IMR-90 (cell line): ENCODE results near the gene ARSB. TPM values are rescaled to one million over a fixed set of nuclear protein-coding genes. Genes with fewer than 3 reads are reported as not detected.
"Not testable (repeated sequence)": the region's sequence is repeated elsewhere in the genome, so short reads cannot be mapped to it uniquely, and the experiment has no call there.

Experiments
- ATAC-seq: fragments of 200-7000 bp; cut with Tn5 transposase; 2 replicates; pipeline ENCODE4 v1.9.1; 2020; ENCODE audit warnings: low read depth, mild to moderate bottlenecking, moderate library complexity
- BruUV-seq: library from RNA; stranded (reverse); fragments of 400-500 nt; replicated peaks from 2 replicates; lab custom pipeline; 2021; lab: Mats Ljungman, UMichigan
- CTCF ChIA-PET: fragments of 300-600 bp; formaldehyde crosslinking; extraction: SDS; loops from one replicate; lab custom pipeline; 2021; ENCODE audit warnings: antibody characterized with exemption; lab: Yijun Ruan, JAX
- POLR2A ChIA-PET: fragments of 300-600 bp; sonication (Branson Sonifier 250); formaldehyde crosslinking; loops from one replicate; lab custom pipeline; 2022; ENCODE audit warnings: antibody characterized with exemption; ENCODE audit not compliant: unreplicated experiment; lab: Charles Lee
- DNase-seq: peaks from one replicate; pipeline ENCODE4 v3.0.0; 2013
- H2AFZ ChIP-seq: replicated peaks from 2 replicates; pipeline ENCODE3; 2013; ENCODE audit warnings: low read length, mild to moderate bottlenecking; ENCODE audit not compliant: poor library complexity
- H2AK5ac ChIP-seq: 2 replicates; pipeline ENCODE4 v1.6.1; 2013; ENCODE audit warnings: low read depth, low read length, inconsistent platforms
- H2AK9ac ChIP-seq: replicated peaks from 2 replicates; pipeline ENCODE3; 2013; ENCODE audit warnings: mild to moderate bottlenecking, low read depth, low read length, moderate library complexity; ENCODE audit not compliant: poor library complexity
- H2BK120ac ChIP-seq: 2 replicates; pipeline ENCODE4 v1.6.1; 2013; ENCODE audit warnings: low read depth, low read length, inconsistent platforms
- H2BK15ac ChIP-seq: 3 replicates; pipeline ENCODE4 v1.6.1; 2013; ENCODE audit warnings: low read depth, low read length, inconsistent platforms
- H2BK20ac ChIP-seq: 2 replicates; pipeline ENCODE4 v1.6.1; 2013; ENCODE audit warnings: low read depth, mild to moderate bottlenecking, inconsistent platforms, low read length, moderate library complexity
- H2BK5ac ChIP-seq: 2 replicates; pipeline ENCODE4 v1.6.1; 2013; ENCODE audit warnings: mild to moderate bottlenecking, low read depth, low read length, inconsistent platforms; ENCODE audit not compliant: poor library complexity, severe bottlenecking
- H3K14ac ChIP-seq: replicated peaks from 2 replicates; pipeline ENCODE4 v1.6.1; 2013; ENCODE audit warnings: low read depth, low read length, inconsistent platforms
- H3K18ac ChIP-seq: 2 replicates; pipeline ENCODE4 v1.6.1; 2013; ENCODE audit warnings: low read depth, low read length, control low read depth
- H3K23ac ChIP-seq: 2 replicates; pipeline ENCODE4 v1.6.1; 2013; ENCODE audit warnings: low read depth, low read length, inconsistent platforms
- H3K27ac ChIP-seq: 2 replicates; pipeline ENCODE4 v1.5.1; 2013; ENCODE audit warnings: mild to moderate bottlenecking, control low read depth, low read length; ENCODE audit not compliant: insufficient read depth
- H3K27me3 ChIP-seq: 2 replicates; pipeline ENCODE4 v1.6.1; 2013; ENCODE audit warnings: low read length; ENCODE audit not compliant: control insufficient read depth, insufficient read depth
- H3K36me3 ChIP-seq: 2 replicates; pipeline ENCODE4 v1.6.1; 2013; ENCODE audit warnings: low read length, mixed read lengths; ENCODE audit not compliant: control insufficient read depth, insufficient read depth
- H3K4ac ChIP-seq: 2 replicates; pipeline ENCODE4 v1.6.1; 2013; ENCODE audit warnings: low read depth, low read length, inconsistent platforms
- H3K4me1 ChIP-seq: 2 replicates; pipeline ENCODE4 v1.6.1; 2013; ENCODE audit warnings: low read length, mixed read lengths; ENCODE audit not compliant: control insufficient read depth, insufficient read depth
- H3K4me2 ChIP-seq: 2 replicates; pipeline ENCODE4 v1.6.1; 2013; ENCODE audit warnings: low read depth, mild to moderate bottlenecking, control low read depth, low read length, moderate library complexity
- H3K4me3 ChIP-seq: 2 replicates; pipeline ENCODE4 v1.5.1; 2013; ENCODE audit warnings: low read depth, mild to moderate bottlenecking, control low read depth, low read length, moderate library complexity; ENCODE audit not compliant: insufficient read depth
- H3K56ac ChIP-seq: 2 replicates; pipeline ENCODE4 v1.6.1; 2013; ENCODE audit warnings: low read length, inconsistent platforms; ENCODE audit not compliant: insufficient read depth; ENCODE audit errors: extremely low read depth
- H3K79me1 ChIP-seq, 2 experiments: 2 replicates each; pipeline ENCODE4 v1.6.1; 2013; ENCODE audit warnings: low read length in 2 of 2, inconsistent platforms in 1 of 2, low read depth in 1 of 2
- H3K9ac ChIP-seq: 2 replicates; pipeline ENCODE4 v1.6.1; 2013; ENCODE audit warnings: low read depth, low read length, control low read depth
- H3K9me1 ChIP-seq: 2 replicates; pipeline ENCODE4 v1.6.1; 2013; ENCODE audit warnings: low read length, inconsistent platforms; ENCODE audit not compliant: insufficient read depth
- H3K9me3 ChIP-seq: 2 replicates; pipeline ENCODE4 v1.6.1; 2013; ENCODE audit warnings: low read length; ENCODE audit not compliant: control insufficient read depth, insufficient read depth
- H4K20me1 ChIP-seq: 2 replicates; pipeline ENCODE4 v1.6.1; 2013; ENCODE audit warnings: low read length, inconsistent platforms; ENCODE audit not compliant: insufficient read depth
- H4K5ac ChIP-seq: 2 replicates; pipeline ENCODE4 v1.6.1; 2013; ENCODE audit warnings: mild to moderate bottlenecking, low read depth, low read length, control low read depth
- H4K8ac ChIP-seq, 2 experiments: 2 replicates each; pipeline ENCODE4 v1.6.1; 2013; ENCODE audit warnings: low read depth in 2 of 2, low read length in 2 of 2, control low read depth in 1 of 2, inconsistent platforms in 1 of 2
- H4K91ac ChIP-seq: 2 replicates; pipeline ENCODE4 v1.6.1; 2013; ENCODE audit warnings: low read depth, low read length, inconsistent platforms; ENCODE audit not compliant: insufficient read depth
- CEBPB ChIP-seq: IDR thresholded peaks from 2 replicates; pipeline ENCODE4 v1.6.1; 2012; ENCODE audit warnings: low read depth, low read length, improper control_type of control experiment
- FOS ChIP-seq: fragments of 150-350 bp; IDR thresholded peaks from 2 replicates; pipeline ENCODE4 v1.6.1; 2016; ENCODE audit warnings: low read depth, low read length
- MAZ ChIP-seq: IDR thresholded peaks from 2 replicates; pipeline ENCODE4 v1.6.1; 2012; ENCODE audit warnings: low read depth, mild to moderate bottlenecking, low read length, improper control_type of control experiment, moderate library complexity, borderline replicate concordance
- NFE2L2 ChIP-seq: fragments of 150-350 bp; IDR thresholded peaks from 2 replicates; pipeline ENCODE4 v1.6.1; 2016; ENCODE audit warnings: low read depth, mild to moderate bottlenecking, low read length
- POLR2A ChIP-seq: IDR thresholded peaks from 2 replicates; pipeline ENCODE4 v1.6.1; 2012; ENCODE audit warnings: mild to moderate bottlenecking, low read depth, low read length
- WGBS, 2 experiments: methylation state at CpG; one replicate each; pipeline versions ENCODE4 v1.1.5 to v1.1.7; 2013; ENCODE audit warnings: missing lambda C conversion rate in 2 of 2; ENCODE audit not compliant: insufficient read length in 1 of 2; ENCODE audit errors: extremely low coverage in 2 of 2; 5-methylcytosine and 5-hydroxymethylcytosine counted together
- dilution Hi-C: fragments of 300-500 bp; cut with HindIII; formaldehyde crosslinking; loops from one replicate; pipeline ENCODE4 v1.14.3; 2018; ENCODE audit warnings: low sequenced_read_pairs; ENCODE audit not compliant: unreplicated experiment
- in situ Hi-C: fragments of 300-500 bp; cut with MboI; formaldehyde crosslinking; loops from 3 replicates; pipeline ENCODE4 v1.14.3; 2019; ENCODE audit warnings: low sequenced_read_pairs, inconsistent platforms, mixed read lengths
- intact Hi-C: fragments of 100-400 bp; cut with micrococcal nuclease; formaldehyde crosslinking; loops from 2 replicates; pipeline ENCODE4 v1.10.0; 2022
- polyA plus RNA-seq, 3 experiments: library from polyadenylated mRNA; depleted of rRNA; stranded (reverse); fragments of >200 nt; gene quantifications; 2 replicates each; pipeline ENCODE4 v1.2.3, GENCODE V29; 2012; ENCODE audit warnings: low replicate concordance in 1 of 3
- total RNA-seq: library from RNA; depleted of rRNA; stranded (reverse); fragments of >200 nt; gene quantifications from 2 replicates; pipeline ENCODE4 v1.2.3, GENCODE V29; 2012
- TF ChIP-seq, protein P1 (sequence below): fragments of 150-350 bp; IDR thresholded peaks from 2 replicates; pipeline ENCODE4 v1.6.1; 2017; ENCODE audit warnings: mild to moderate bottlenecking, antibody characterized with exemption, low read length, low read depth
- TF ChIP-seq, protein P2 (sequence below): conservative IDR thresholded peaks from 2 replicates; pipeline ENCODE4 v1.5.1; 2012; ENCODE audit warnings: mild to moderate bottlenecking, low read depth, low read length, improper control_type of control experiment

Gene ARSB
- total and polyA plus RNA-seq, 2 of the 4 experiments (the other 2 are of a cell fraction), result 16.0 to 16.3 TPM

DNA sequence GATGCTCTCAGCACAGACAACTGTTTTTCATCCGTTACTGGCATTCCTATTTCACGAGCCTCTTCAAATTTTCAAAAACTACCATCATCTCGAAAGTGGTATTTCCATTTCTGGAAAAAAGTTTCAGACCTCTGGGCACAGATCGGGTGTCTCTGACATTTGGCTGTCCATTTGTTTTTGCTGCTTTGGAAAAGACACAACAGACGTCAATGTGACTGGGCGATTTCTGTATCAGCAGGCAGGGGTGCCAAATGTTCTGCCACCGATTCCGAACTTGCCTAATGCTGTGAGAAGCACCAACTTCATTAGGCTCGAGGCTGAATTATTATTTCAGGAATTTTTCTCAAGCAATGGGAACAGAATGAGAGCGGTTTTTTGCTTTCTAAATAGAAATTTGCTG is 105.6 kb downstream of the ARSB start:
- dilution Hi-C loops (no loop called here), intact Hi-C loops (no loop called here), in situ Hi-C loops (no loop called here)
- no peaks in the 10 kb centered on the region for H4K20me1 ChIP-seq
- H3K9me3 ChIP-seq, result no peaks in the 10 kb centered on the region
- no peak overlapping the region for H2AFZ ChIP-seq
- ChIA-PET CTCF (interaction anchor here (0.6 kb wide), 1 partner anchor 87 kb away, joined by 3 read pairs; no protein-coding TSS in a partner anchor), POLR2A (no interaction called here)
- H2AK5ac ChIP-seq, result no peak overlapping the region
- no peak overlapping the region for H3K4me3 ChIP-seq
- H2BK120ac ChIP-seq, result no peak overlapping the region
- H4K91ac ChIP-seq, result no peak overlapping the region
- H2BK15ac ChIP-seq, result no peak overlapping the region
- no peak overlapping the region for H3K4ac ChIP-seq
- H2AK9ac ChIP-seq, result no peak overlapping the region
- ATAC-seq, result no peak
- H3K4me1 ChIP-seq, result no peaks in the 10 kb centered on the region
- H4K5ac ChIP-seq, result no peak overlapping the region
- H2BK20ac ChIP-seq, result no peak overlapping the region
- no peaks in the 10 kb centered on the region for H3K9me1 ChIP-seq
- H3K14ac ChIP-seq, result no peak overlapping the region
- DNase-seq, result no peak
- no peak overlapping the region for H3K23ac ChIP-seq
- TF ChIP-seq POLR2A (no peak), NFE2L2 (no peak), FOS (no peak), CEBPB (no peak), MAZ (no peak)
- TF ChIP-seq, protein P1, sequence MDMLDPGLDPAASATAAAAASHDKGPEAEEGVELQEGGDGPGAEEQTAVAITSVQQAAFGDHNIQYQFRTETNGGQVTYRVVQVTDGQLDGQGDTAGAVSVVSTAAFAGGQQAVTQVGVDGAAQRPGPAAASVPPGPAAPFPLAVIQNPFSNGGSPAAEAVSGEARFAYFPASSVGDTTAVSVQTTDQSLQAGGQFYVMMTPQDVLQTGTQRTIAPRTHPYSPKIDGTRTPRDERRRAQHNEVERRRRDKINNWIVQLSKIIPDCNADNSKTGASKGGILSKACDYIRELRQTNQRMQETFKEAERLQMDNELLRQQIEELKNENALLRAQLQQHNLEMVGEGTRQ, result no peak
- TF ChIP-seq, protein P2, sequence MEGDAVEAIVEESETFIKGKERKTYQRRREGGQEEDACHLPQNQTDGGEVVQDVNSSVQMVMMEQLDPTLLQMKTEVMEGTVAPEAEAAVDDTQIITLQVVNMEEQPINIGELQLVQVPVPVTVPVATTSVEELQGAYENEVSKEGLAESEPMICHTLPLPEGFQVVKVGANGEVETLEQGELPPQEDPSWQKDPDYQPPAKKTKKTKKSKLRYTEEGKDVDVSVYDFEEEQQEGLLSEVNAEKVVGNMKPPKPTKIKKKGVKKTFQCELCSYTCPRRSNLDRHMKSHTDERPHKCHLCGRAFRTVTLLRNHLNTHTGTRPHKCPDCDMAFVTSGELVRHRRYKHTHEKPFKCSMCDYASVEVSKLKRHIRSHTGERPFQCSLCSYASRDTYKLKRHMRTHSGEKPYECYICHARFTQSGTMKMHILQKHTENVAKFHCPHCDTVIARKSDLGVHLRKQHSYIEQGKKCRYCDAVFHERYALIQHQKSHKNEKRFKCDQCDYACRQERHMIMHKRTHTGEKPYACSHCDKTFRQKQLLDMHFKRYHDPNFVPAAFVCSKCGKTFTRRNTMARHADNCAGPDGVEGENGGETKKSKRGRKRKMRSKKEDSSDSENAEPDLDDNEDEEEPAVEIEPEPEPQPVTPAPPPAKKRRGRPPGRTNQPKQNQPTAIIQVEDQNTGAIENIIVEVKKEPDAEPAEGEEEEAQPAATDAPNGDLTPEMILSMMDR, result no peak
- 53% methylated on average over 3 of the region's 10 CpGs; no CpG with 5 or more reads in 1 of the 2 experiments for WGBS, 2 experiments
- no peaks in the 10 kb centered on the region for H3K27me3 ChIP-seq
- H4K8ac ChIP-seq, result no peak overlapping the region
- H3K9ac ChIP-seq, result no peak overlapping the region
- H3K79me1 ChIP-seq, result no peaks in the 10 kb centered on the region
- H3K36me3 ChIP-seq, result no peaks in the 10 kb centered on the region
- H3K27ac ChIP-seq, result no peak overlapping the region
- no peak overlapping the region for H3K56ac ChIP-seq
- no peak overlapping the region for H3K4me2 ChIP-seq
- BruUV-seq, result no TSS peak
- H3K18ac ChIP-seq, result no peak overlapping the region
- no peak overlapping the region for H2BK5ac ChIP-seq

DNA sequence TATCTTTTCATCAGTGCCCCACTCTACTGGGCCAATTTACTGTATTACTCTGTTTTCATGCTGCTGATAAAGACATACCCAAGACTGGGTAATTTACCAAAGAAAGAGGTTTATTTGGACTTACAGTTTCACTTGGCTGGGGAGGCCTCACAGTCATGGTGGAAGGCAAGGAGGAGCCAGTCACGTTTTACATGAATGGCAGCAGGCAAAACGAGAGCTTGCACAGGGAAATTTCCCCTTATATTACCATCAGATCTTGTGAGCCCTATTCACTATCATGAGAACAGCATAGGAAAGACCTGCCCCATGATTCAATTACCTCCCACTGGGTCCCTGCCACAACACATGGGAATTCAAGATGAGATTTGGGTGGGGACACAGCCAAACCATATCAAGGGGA is 119.0 kb downstream of the ARSB start:
- ATAC-seq, DNase-seq, H2BK15ac ChIP-seq, H3K4me2 ChIP-seq, H3K27me3 ChIP-seq, H3K18ac ChIP-seq, POLR2A ChIA-PET, H3K4me1 ChIP-seq, H3K9ac ChIP-seq, H3K23ac ChIP-seq, H4K20me1 ChIP-seq, dilution Hi-C loops, in situ Hi-C loops, H3K36me3 ChIP-seq, H3K9me1 ChIP-seq, CTCF ChIA-PET, H2AK5ac ChIP-seq, H3K27ac ChIP-seq, H4K91ac ChIP-seq, H2AFZ ChIP-seq, H3K4ac ChIP-seq, H3K79me1 ChIP-seq, H4K8ac ChIP-seq, H2BK5ac ChIP-seq, H2BK120ac ChIP-seq, H2BK20ac ChIP-seq, H3K4me3 ChIP-seq, H3K56ac ChIP-seq, BruUV-seq, H4K5ac ChIP-seq, H3K14ac ChIP-seq, intact Hi-C loops, H2AK9ac ChIP-seq, H3K9me3 ChIP-seq: not testable (repeated sequence)
- WGBS, 2 experiments, result no CpG with 5 or more reads among the region's 2 CpGs
